Lung (tissue), 12 donors: ENCODE results near the gene NAIF1. TPM values are rescaled to one million over a fixed set of nuclear protein-coding genes. Genes with fewer than 3 reads are reported as not detected.

Source experiments
- ATAC-seq: fragments of 200-7000 bp; cut with Tn5 transposase; one replicate; pipeline ENCODE4 v1.9.1; 2020; ENCODE audit warnings: moderate number of reproducible peaks; ENCODE audit not compliant: insufficient read depth, low FRiP score
- DNase-seq, 3 donors: peaks; one replicate each; pipeline ENCODE4 v3.0.0-alpha.2; 2013 to 2017
- H3K27ac ChIP-seq, 2 donors: one replicate each; pipeline ENCODE4 v1.5.1; 2013; ENCODE audit warnings: mild to moderate bottlenecking in 2 of 2, moderate library complexity in 2 of 2, control low read depth in 1 of 2, inconsistent platforms in 1 of 2, low read depth in 1 of 2, low read length in 1 of 2
- H3K27me3 ChIP-seq, 3 donors: one replicate each; pipeline ENCODE4 v1.5.1; 2013; ENCODE audit warnings: low read length in 2 of 3; ENCODE audit not compliant: control insufficient read depth in 3 of 3, insufficient read depth in 3 of 3
- H3K36me3 ChIP-seq, 4 donors: one replicate each; pipeline ENCODE4 v1.5.1; 2013; ENCODE audit warnings: low read length in 4 of 4, mild to moderate bottlenecking in 1 of 4, moderate library complexity in 1 of 4; ENCODE audit not compliant: control insufficient read depth in 4 of 4, insufficient read depth in 4 of 4
- H3K4me1 ChIP-seq, 5 donors: one replicate each; pipeline ENCODE4 v1.5.1; 2013; ENCODE audit warnings: low read length in 5 of 5, mild to moderate bottlenecking in 2 of 5, moderate library complexity in 1 of 5; ENCODE audit not compliant: control insufficient read depth in 5 of 5, insufficient read depth in 5 of 5
- H3K4me3 ChIP-seq: one replicate; pipeline ENCODE4 v1.5.1; 2013; ENCODE audit warnings: mild to moderate bottlenecking, control low read depth, moderate library complexity
- H3K9ac ChIP-seq, 2 donors: one replicate each; pipeline ENCODE4 v1.5.1; 2013; ENCODE audit warnings: low read length in 2 of 2, control low read depth in 1 of 2; ENCODE audit not compliant: insufficient read depth in 1 of 2
- H3K9me3 ChIP-seq, 4 donors: one replicate each; pipeline ENCODE4 v1.5.1; 2013; ENCODE audit warnings: low read length in 3 of 4, mild to moderate bottlenecking in 1 of 4, moderate library complexity in 1 of 4; ENCODE audit not compliant: control insufficient read depth in 4 of 4, insufficient read depth in 3 of 4
- WGBS, 2 donors: extraction: QIAGEN DNeasy Blood & Tissue Kit; methylation state at CpG; one replicate each; pipeline ENCODE4 v1.1.7; 2013; 5-methylcytosine and 5-hydroxymethylcytosine counted together
- polyA plus RNA-seq, 2 donors: library from polyadenylated mRNA; stranded (reverse); fragments of 200-250 nt; gene quantifications; one replicate each; pipeline ENCODE4 v1.2.1, GENCODE V29; 2013
- total RNA-seq, 2 donors: library from RNA; depleted of rRNA in 1 of 2; stranded (reverse); fragments of >200 nt in 1 of 2; gene quantifications; one replicate each; pipeline ENCODE4 v1.2.1, GENCODE V29; 2014 to 2021
- TF ChIP-seq, protein P1 (sequence below): IDR thresholded peaks from 2 replicates; pipeline ENCODE4 v1.5.1; 2012; ENCODE audit warnings: mild to moderate bottlenecking; ENCODE audit errors: control extremely low read depth, extremely low read depth
- donor health status: control.
- donor health status: control.
- donor health status: Bipolar disorder and iron deficiency.
- donor health status: healthy.
- donor health status: DM: yes; HTN: yes; CAD: no.

NAIF1 gene
- total and polyA plus RNA-seq, 4 donors: 7.2 to 9.4 (median 8.8) TPM

DNA sequence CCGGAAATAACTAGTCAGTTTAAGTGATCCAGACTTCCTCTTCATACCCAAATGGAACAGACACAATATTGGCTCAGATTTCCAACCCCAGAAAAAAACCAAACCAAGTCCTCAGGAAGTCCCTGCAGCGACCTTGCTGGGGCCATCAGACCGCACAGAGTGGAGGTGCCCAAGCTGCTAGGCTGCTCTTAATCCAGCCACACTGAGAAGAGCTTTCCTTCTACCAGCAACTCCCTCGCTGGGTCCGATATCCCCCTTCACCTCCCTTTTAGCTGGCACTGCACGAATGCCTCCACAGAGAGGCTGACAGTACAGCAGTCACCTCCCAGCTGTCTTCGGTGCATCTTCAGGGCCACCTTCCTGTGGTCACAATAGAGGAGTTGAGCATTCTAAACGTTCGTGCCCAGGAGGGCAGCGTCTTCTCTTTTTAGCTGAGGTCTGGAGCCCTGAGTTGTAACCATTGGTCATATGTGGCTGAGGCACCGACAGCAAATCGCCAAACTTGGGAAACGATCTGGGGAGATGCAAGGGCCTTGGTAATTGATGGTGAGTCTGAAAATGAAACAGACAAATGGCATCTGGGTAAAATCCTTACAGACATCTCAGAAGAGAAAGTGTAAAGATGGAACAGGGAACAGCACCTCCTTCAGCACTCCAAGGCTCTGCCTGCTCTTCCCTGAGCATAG is 5.7 kb downstream of the NAIF1 start:
- TF ChIP-seq, protein P1, sequence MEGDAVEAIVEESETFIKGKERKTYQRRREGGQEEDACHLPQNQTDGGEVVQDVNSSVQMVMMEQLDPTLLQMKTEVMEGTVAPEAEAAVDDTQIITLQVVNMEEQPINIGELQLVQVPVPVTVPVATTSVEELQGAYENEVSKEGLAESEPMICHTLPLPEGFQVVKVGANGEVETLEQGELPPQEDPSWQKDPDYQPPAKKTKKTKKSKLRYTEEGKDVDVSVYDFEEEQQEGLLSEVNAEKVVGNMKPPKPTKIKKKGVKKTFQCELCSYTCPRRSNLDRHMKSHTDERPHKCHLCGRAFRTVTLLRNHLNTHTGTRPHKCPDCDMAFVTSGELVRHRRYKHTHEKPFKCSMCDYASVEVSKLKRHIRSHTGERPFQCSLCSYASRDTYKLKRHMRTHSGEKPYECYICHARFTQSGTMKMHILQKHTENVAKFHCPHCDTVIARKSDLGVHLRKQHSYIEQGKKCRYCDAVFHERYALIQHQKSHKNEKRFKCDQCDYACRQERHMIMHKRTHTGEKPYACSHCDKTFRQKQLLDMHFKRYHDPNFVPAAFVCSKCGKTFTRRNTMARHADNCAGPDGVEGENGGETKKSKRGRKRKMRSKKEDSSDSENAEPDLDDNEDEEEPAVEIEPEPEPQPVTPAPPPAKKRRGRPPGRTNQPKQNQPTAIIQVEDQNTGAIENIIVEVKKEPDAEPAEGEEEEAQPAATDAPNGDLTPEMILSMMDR: no peak
- ATAC-seq: no peak
- H3K27ac ChIP-seq: peak overlapping the region in 1 of 2 donors; percentile 61

GRCh38 chr9:128059365-128059983 is 7.6 kb downstream of the NAIF1 start:
- DNase-seq (no peak), ATAC-seq (no peak)
- Histone ChIP-seq H3K9me3 (no peaks in the 10 kb centered on the region), H3K36me3 (peaks cover 0 to 14% (median 1%) of the 10 kb centered on the region in 4 donors), H3K27me3 (no peaks in the 10 kb centered on the region), H3K4me3 (no peak overlapping the region), H3K9ac (no peak overlapping the region), H3K27ac (no peak overlapping the region), H3K4me1 (peaks cover 0 to 18% (median 16%) of the 10 kb centered on the region in 5 donors)
- TF ChIP-seq, protein P1: no peak
- WGBS, 2 donors: 68 to 91% methylated on average over 6 of the region's 6 CpGs

More for the DNA sequence above, 5.7 kb downstream of the NAIF1 start:
- H3K27me3 ChIP-seq: no peaks in the 10 kb centered on the region
- H3K36me3 ChIP-seq: peaks cover 0 to 14% (median 1%) of the 10 kb centered on the region in 4 donors
- no peak overlapping the region for H3K9ac ChIP-seq
- H3K9me3 ChIP-seq: no peaks in the 10 kb centered on the region
- WGBS, 2 donors: 33 to 44% methylated on average over 13 of the region's 13 CpGs
- peaks cover 4 to 17% (median 9%) of the 10 kb centered on the region in 5 donors for H3K4me1 ChIP-seq
- no peak for DNase-seq
- H3K4me3 ChIP-seq: no peak overlapping the region

- 79 to 87% methylated on average over 8 of the region's 8 CpGs for WGBS, 2 donors
These were observed 9.3 kb downstream of the NAIF1 start for GRCh38 chr9:128057724-128058409.

More at GRCh38 chr9:128057724-128058409, 9.3 kb downstream of the NAIF1 start:
- Histone ChIP-seq H3K9me3 (no peaks in the 10 kb centered on the region), H3K9ac (no peak overlapping the region), H3K36me3 (peaks cover 0 to 7% (median 1%) of the 10 kb centered on the region in 4 donors), H3K27ac (peak overlapping the region in 1 of 2 donors; percentile 37), H3K27me3 (no peaks in the 10 kb centered on the region), H3K4me1 (peaks cover 0 to 16% (median 14%) of the 10 kb centered on the region in 5 donors), H3K4me3 (no peak overlapping the region)
- no peak for ATAC-seq
- DNase-seq: no peak
- TF ChIP-seq, protein P1: no peak
